ENCODE data around the gene WDR37. TPM values are rescaled to one million over a fixed set of nuclear protein-coding genes. Genes with fewer than 3 reads are reported as not detected.

WDR37 gene
- total and polyA plus RNA-seq, 10 of the 15 experiments (the other 5 are each of a cell fraction or from before 2014, with no cell fraction given): 1.9 to 11.1 (median 7.1) TPM

GRCh38 chr10:1177936-1178335 is 121.8 kb downstream of the WDR37 start:
- H4K20me1 ChIP-seq (ENCODE audit: control insufficient read depth, insufficient read depth): no peaks in the 10 kb centered on the region
- no TSS peak for BruUV-seq (replicated peaks)
- in situ Hi-C loops (cut with MboI): no loop called here
- TF ChIP-seq MYB (IDR thresholded peaks at IDR 0.05; ENCODE audit: borderline replicate concordance, low read depth, low read length) (no peak), EGR1 (IDR thresholded peaks at IDR 0.05; ENCODE audit: borderline replicate concordance in 1 of 2, low read depth in 2 of 2, low read length in 2 of 2) (no peak), MYC (IDR thresholded peaks at IDR 0.05; ENCODE audit: insufficient read depth, insufficient read length, insufficient replicate concordance, low read length, severe bottlenecking) (no peak), EZH2 (IDR thresholded peaks at IDR 0.05; ENCODE audit: borderline replicate concordance, control insufficient read depth, low read depth, low read length) (no peak), SUZ12 (IDR thresholded peaks at IDR 0.05; ENCODE audit: unreplicated experiment) (no peak), EP300 (IDR thresholded peaks at IDR 0.05; ENCODE audit: borderline replicate concordance in 1 of 2, control insufficient read depth in 1 of 2, low read depth in 2 of 2, low read length in 2 of 2) (no peak), SP1 (IDR thresholded peaks at IDR 0.05; ENCODE audit: low read depth, low read length) (no peak), SPI1 (IDR thresholded peaks at IDR 0.05; ENCODE audit: borderline replicate concordance, insufficient read depth, low read depth, low read length) (no peak), TBL1XR1 (IDR thresholded peaks at IDR 0.05; ENCODE audit: low read depth, low read length) (no peak), RCOR1 (conservative IDR thresholded peaks at IDR 0.05; ENCODE audit: low read depth, low read length) (no peak), STAT1 (conservative IDR thresholded peaks at IDR 0.05) (no peak), ZBTB4 (CRISPR knock-in tag; IDR thresholded peaks at IDR 0.05) (no peak)
- TF ChIP-seq, protein P1, sequence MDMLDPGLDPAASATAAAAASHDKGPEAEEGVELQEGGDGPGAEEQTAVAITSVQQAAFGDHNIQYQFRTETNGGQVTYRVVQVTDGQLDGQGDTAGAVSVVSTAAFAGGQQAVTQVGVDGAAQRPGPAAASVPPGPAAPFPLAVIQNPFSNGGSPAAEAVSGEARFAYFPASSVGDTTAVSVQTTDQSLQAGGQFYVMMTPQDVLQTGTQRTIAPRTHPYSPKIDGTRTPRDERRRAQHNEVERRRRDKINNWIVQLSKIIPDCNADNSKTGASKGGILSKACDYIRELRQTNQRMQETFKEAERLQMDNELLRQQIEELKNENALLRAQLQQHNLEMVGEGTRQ (IDR thresholded peaks at IDR 0.05; ENCODE audit: borderline replicate concordance, low read depth, low read length): no peak
- CTCF ChIA-PET: no interaction called here
- no peak overlapping the region for H3K9ac ChIP-seq (ENCODE audit: control insufficient read depth, insufficient read depth, low read length)
- RAD21 ChIA-PET (ENCODE audit: unreplicated experiment): no interaction called here
- no peak for DNase-seq (ENCODE audit: low read depth, low spot score)
- 34% methylated on average over 9 of the region's 9 CpGs for WGBS (ENCODE audit: insufficient coverage, insufficient replicate concordance, low lambda C conversion rate, missing lambda C conversion rate)
- H3K4me2 ChIP-seq (ENCODE audit: control insufficient read depth, insufficient read depth): no peak overlapping the region
- H3K79me2 ChIP-seq (ENCODE audit: control insufficient read depth, insufficient read depth, low read length): no peaks in the 10 kb centered on the region
- peaks cover 0 to 2% of the 10 kb centered on the region in 2 experiments; a peak in 2 of 4 replicates for H3K27me3 ChIP-seq (replicated peaks in 1 of 2; ENCODE audit: control insufficient read depth in 2 of 2, insufficient read depth in 2 of 2, low read length in 1 of 2)
- SMC1A ChIA-PET (ENCODE audit: uncharacterized antibody, unreplicated experiment): no interaction called here
- intact Hi-C loops (cut with micrococcal nuclease; ENCODE audit: unreplicated experiment): no loop called here
- POLR2A ChIA-PET: no interaction called here
- no peak overlapping the region for H3K27ac ChIP-seq (ENCODE audit: control insufficient read depth, insufficient read depth)
- no peak overlapping the region for H2AFZ ChIP-seq (ENCODE audit: control insufficient read depth, low read depth, low read length)
- no peaks in the 10 kb centered on the region for H3K4me1 ChIP-seq (ENCODE audit: control insufficient read depth, insufficient read depth, low read length)
- no peaks in the 10 kb centered on the region for H3K36me3 ChIP-seq (ENCODE audit: control insufficient read depth in 2 of 2, insufficient read depth in 2 of 2, low read length in 1 of 2)
- no peak overlapping the region for H3K4me3 ChIP-seq
- FAIRE-seq: no peak
- no peaks in the 10 kb centered on the region for H3K9me3 ChIP-seq (replicated peaks; ENCODE audit: control insufficient read depth, insufficient read depth, low read length)
- ATAC-seq: no peak

Data from GM12878 (cell line).